ENCODE measurements around the gene PTPRM.

PTPRM gene

DNA sequence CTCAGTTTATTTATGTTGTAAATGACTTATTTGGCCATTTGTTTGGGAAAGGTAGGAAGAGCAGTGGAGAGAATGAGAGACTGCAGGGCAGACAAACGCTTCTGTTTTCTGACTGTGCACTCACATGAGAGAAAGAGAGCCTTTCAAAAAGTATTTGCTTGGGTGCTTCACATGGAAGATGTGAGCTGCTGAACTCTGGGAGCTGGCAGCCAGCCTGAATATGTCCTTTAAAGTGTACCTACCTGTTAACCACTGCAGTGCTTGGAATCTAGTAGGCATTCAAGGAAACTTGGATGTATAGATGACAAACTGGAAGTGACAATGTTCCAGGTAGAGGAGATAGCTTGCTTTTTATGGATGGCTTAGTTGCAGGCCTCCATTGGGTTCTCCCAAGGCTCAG is 68.8 kb downstream of the PTPRM start:
- TF ChIP-seq, protein P1, sequence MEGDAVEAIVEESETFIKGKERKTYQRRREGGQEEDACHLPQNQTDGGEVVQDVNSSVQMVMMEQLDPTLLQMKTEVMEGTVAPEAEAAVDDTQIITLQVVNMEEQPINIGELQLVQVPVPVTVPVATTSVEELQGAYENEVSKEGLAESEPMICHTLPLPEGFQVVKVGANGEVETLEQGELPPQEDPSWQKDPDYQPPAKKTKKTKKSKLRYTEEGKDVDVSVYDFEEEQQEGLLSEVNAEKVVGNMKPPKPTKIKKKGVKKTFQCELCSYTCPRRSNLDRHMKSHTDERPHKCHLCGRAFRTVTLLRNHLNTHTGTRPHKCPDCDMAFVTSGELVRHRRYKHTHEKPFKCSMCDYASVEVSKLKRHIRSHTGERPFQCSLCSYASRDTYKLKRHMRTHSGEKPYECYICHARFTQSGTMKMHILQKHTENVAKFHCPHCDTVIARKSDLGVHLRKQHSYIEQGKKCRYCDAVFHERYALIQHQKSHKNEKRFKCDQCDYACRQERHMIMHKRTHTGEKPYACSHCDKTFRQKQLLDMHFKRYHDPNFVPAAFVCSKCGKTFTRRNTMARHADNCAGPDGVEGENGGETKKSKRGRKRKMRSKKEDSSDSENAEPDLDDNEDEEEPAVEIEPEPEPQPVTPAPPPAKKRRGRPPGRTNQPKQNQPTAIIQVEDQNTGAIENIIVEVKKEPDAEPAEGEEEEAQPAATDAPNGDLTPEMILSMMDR (IDR thresholded peaks at IDR 0.05; ENCODE audit: low read depth, low read length) = no peak
- no peak overlapping the region for H3K4me3 ChIP-seq (ENCODE audit: low read depth, low read length)
- DNase-seq (ENCODE audit: low read depth, low spot score) = no peak
- in situ Hi-C loops (cut with HindIII; ENCODE audit: low sequenced_read_pairs) = no loop called here

DNA sequence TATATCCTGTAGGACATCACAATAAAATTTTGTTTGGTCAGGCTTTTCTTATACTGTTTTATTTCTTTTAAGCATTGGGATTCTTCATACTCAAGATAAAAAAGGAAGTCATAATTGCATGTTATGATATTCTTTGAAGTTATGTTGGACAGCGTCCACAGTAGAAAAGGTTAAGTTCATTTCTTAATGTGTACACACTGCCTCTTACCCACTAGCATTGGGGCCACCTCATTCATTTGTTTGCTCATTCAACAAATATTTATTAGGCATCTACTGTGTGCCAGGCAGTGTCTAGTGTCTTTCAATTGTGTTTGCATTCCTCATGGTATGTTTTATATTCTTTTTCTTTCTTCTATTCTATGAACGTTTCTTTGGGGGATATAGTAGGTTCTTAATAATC is 70.2 kb downstream of the PTPRM start:
- in situ Hi-C loops (cut with HindIII; ENCODE audit: low sequenced_read_pairs) = no loop called here
- DNase-seq (ENCODE audit: low read depth, low spot score) = no peak

DNA sequence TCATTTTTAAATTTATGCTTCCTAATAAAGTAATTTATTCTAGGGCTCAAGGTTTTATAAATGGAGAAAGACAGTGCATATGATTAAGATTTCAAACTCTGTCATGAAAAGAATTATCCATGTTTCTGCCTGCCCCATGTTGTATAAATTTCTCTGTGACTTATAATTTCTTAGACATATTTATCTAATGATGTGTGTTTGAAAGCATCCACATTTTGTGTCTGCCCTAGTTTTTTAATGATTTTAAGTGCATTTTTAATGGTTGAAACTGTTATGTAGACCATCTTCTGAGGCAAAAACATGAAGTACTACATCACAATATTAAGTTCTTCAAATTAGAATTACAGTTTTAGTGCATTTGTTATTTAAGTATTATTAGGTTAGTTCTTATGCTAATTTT is 71.2 kb downstream of the PTPRM start:
- in situ Hi-C loops (cut with HindIII; ENCODE audit: low sequenced_read_pairs) = no loop called here
- DNase-seq (ENCODE audit: low read depth, low spot score) = no peak

More for the DNA sequence above, 70.2 kb downstream of the PTPRM start:
- H3K4me3 ChIP-seq (ENCODE audit: low read depth, low read length) = no peak overlapping the region
- TF ChIP-seq, protein P1 (IDR thresholded peaks at IDR 0.05; ENCODE audit: low read depth, low read length) = no peak

DNA sequence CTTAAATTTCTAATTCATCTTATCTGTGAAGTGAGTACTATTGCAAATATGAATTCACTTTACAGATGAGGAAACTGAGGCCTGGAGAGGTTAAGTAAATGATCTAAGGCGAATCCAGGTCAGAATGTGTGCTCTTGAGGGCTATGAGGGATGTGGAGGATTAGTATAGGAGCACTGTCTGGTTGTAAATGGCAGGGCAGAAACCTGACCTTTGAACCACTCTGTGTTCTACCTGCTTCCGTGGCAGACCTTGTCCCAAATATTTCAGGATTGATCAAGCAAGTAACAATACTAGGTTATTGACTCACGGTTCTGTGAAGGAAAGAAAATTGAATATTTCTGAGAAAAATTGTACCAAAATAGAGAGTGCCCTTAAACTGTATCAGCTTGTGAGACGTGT is 74.7 kb downstream of the PTPRM start:
- no peak for DNase-seq (ENCODE audit: low read depth, low spot score)
- TF ChIP-seq, protein P1 (IDR thresholded peaks at IDR 0.05; ENCODE audit: low read depth, low read length) = no peak
- in situ Hi-C loops (cut with HindIII; ENCODE audit: low sequenced_read_pairs) = no loop called here
- H3K4me3 ChIP-seq (ENCODE audit: low read depth, low read length) = no peak overlapping the region

More for the DNA sequence above, 71.2 kb downstream of the PTPRM start:
- TF ChIP-seq, protein P1 (IDR thresholded peaks at IDR 0.05; ENCODE audit: low read depth, low read length) = no peak
- H3K4me3 ChIP-seq (ENCODE audit: low read depth, low read length) = no peak overlapping the region

DNA sequence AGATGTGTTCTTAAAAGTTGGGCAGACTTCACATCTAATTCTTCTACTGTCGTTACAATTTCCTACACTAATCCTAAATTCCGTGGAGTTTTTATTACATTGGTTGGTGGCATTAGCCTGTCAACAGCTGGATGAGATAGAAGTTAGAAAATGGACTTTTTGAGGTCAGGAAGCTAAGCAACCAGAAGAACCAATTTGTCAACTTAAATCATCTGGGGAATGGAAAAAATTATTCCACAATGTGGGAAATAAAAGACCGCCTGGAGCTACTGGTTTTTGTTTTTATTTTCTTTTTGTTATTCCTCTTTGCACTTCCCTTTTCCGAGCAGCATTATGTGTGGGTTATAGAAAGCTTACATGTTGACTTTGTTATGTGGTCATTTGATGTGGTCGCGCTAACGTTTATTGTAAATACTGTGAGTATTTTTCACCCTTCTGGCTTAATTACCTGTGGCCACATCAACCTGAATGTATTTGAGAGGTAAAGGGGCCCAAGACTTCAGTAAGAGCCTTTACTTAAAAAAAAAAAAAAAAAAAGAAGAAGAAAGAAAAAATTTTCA is 75.3 kb downstream of the PTPRM start:
- in situ Hi-C loops (cut with HindIII; ENCODE audit: low sequenced_read_pairs) = no loop called here
- TF ChIP-seq, protein P1 (IDR thresholded peaks at IDR 0.05; ENCODE audit: low read depth, low read length) = no peak
- no peak overlapping the region for H3K4me3 ChIP-seq (ENCODE audit: low read depth, low read length)
- no peak for DNase-seq (ENCODE audit: low read depth, low spot score)

DNA sequence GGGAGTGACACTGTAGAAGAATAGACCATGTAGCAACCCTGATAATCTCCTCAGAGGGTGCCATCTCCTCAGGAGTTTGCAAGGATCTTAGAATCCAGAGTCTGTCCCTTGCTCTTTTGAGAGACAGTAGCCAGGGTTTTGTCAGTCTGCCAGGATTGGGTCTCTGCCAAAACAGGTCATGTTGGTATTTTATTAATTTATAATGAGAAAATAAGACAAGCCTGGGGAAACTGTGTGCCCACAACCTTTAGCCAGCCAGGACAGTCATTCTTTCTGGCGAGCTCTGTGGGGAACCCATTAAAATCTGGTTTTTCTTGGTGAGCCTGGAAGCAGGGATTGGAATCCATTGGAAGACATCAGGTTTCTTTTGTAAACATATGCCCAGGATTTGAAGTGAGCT is 78.6 kb downstream of the PTPRM start:
- DNase-seq (ENCODE audit: low read depth, low spot score) = no peak
- in situ Hi-C loops (cut with HindIII; ENCODE audit: low sequenced_read_pairs) = no loop called here

More for the DNA sequence above, 78.6 kb downstream of the PTPRM start:
- H3K4me3 ChIP-seq (ENCODE audit: low read depth, low read length) = no peak overlapping the region
- TF ChIP-seq, protein P1 (IDR thresholded peaks at IDR 0.05; ENCODE audit: low read depth, low read length) = no peak
